B cell (primary cell): ENCODE measurements around the gene FIZ1. TPM values are rescaled to one million over a fixed set of nuclear protein-coding genes. Genes with fewer than 3 reads are reported as not detected.

Source experiments
- ATAC-seq: fragments of 200-7000 bp; cut with Tn5 transposase; one replicate; pipeline ENCODE4 v1.10.0; 2021; ENCODE audit warnings: low read depth, mild to moderate bottlenecking, moderate number of reproducible peaks, moderate library complexity
- CTCF ChIA-PET: fragments of 350-600 bp; sonication (Branson Sonifier 250); formaldehyde crosslinking; loops from one replicate; lab custom pipeline; 2021; ENCODE audit warnings: antibody characterized with exemption, inconsistent platforms; lab: Charles Lee
- POLR2A ChIA-PET: fragments of 350-600 bp; sonication (Branson Sonifier 250); formaldehyde crosslinking; loops from one replicate; lab custom pipeline; 2021; ENCODE audit warnings: antibody characterized with exemption; lab: Charles Lee
- DNase-seq: peaks from one replicate; pipeline ENCODE4 v3.0.0; 2013
- H2AFZ ChIP-seq: 2 replicates; pipeline ENCODE4 v1.6.1; 2012; ENCODE audit warnings: mild to moderate bottlenecking, low read depth, low read length; ENCODE audit not compliant: insufficient read depth, poor library complexity, severe bottlenecking
- H3K27ac ChIP-seq, 2 donors: 1 replicate in 1 of 2; 2 replicates in 1 of 2; pipeline ENCODE4 v1.5.1; 2012 to 2013; ENCODE audit warnings: low read length in 2 of 2, mild to moderate bottlenecking in 2 of 2, moderate library complexity in 1 of 2
- H3K27me3 ChIP-seq, 4 experiments: fragments of 200-600 bp in 1 of 4; sonication (generic) in 1 of 4; replicated peaks in 1 of 4; 1 replicate in 2 of 4; 2 replicates in 2 of 4; pipeline versions ENCODE4 v1.6.1 to v1.7.0; 2013 to 2016; ENCODE audit warnings: low read length in 3 of 4, mild to moderate bottlenecking in 2 of 4, mixed read lengths in 1 of 4, moderate library complexity in 1 of 4; ENCODE audit not compliant: insufficient read depth in 4 of 4, control insufficient read depth in 3 of 4; ENCODE audit errors: control extremely low read depth in 1 of 4
- H3K36me3 ChIP-seq, 2 experiments: replicated peaks in 1 of 2; 1 replicate in 1 of 2; 2 replicates in 1 of 2; pipeline versions ENCODE4 v1.6.1 to v1.7.1; 2013; ENCODE audit warnings: low read length in 1 of 2; ENCODE audit not compliant: insufficient read depth in 2 of 2, control insufficient read depth in 1 of 2; ENCODE audit errors: control extremely low read depth in 1 of 2, extremely low read depth in 1 of 2
- H3K4me1 ChIP-seq, 2 donors: fragments of 200-600 bp in 1 of 2; sonication (generic) in 1 of 2; 1 replicate in 1 of 2; 2 replicates in 1 of 2; pipeline versions ENCODE4 v1.5.1 to v1.6.1; 2013 to 2017; ENCODE audit warnings: low read length in 2 of 2; ENCODE audit not compliant: control insufficient read depth in 2 of 2, insufficient read depth in 2 of 2
- H3K4me2 ChIP-seq: replicated peaks from 2 replicates; pipeline ENCODE3; 2012; ENCODE audit warnings: mild to moderate bottlenecking, low read depth, low read length; ENCODE audit not compliant: poor library complexity, severe bottlenecking
- H3K4me3 ChIP-seq, 5 experiments: fragments of 200-600 bp in 1 of 5; sonication (generic) in 1 of 5; 1 replicate in 3 of 5; 2 replicates in 2 of 5; pipeline versions ENCODE4 v1.5.1 to v1.7.0; 2011 to 2016; ENCODE audit warnings: low read length in 4 of 5, mild to moderate bottlenecking in 4 of 5, low read depth in 2 of 5, control low read depth in 1 of 5, moderate library complexity in 1 of 5; ENCODE audit not compliant: insufficient read depth in 1 of 5; ENCODE audit errors: control extremely low read depth in 1 of 5, extremely low read depth in 1 of 5
- H3K79me2 ChIP-seq: fragments of 200-600 bp; sonication (generic); one replicate; pipeline ENCODE4 v1.6.0; 2016; ENCODE audit warnings: low read length; ENCODE audit not compliant: control insufficient read depth, insufficient read depth
- H3K9ac ChIP-seq: fragments of 200-600 bp; sonication (generic); 2 replicates; pipeline ENCODE4 v1.6.1; 2017; ENCODE audit warnings: mild to moderate bottlenecking, low read length, moderate library complexity
- H3K9me3 ChIP-seq, 3 donors: one replicate each; pipeline versions ENCODE4 v1.6.1 to v1.7.1; 2013; ENCODE audit warnings: low read length in 2 of 3; ENCODE audit not compliant: control insufficient read depth in 2 of 3, insufficient read depth in 1 of 3; ENCODE audit errors: control extremely low read depth in 1 of 3
- H4K20me1 ChIP-seq: 2 replicates; pipeline ENCODE4 v1.6.0; 2012; ENCODE audit warnings: mild to moderate bottlenecking, low read length; ENCODE audit not compliant: insufficient read depth, control insufficient read depth, poor library complexity, severe bottlenecking
- H3K27ac Mint-ChIP-seq: one replicate; pipeline ENCODE4 v1.8.0; 2021; ENCODE audit warnings: mixed read lengths
- H3K27me3 Mint-ChIP-seq: one replicate; pipeline ENCODE4 v1.8.0; 2021; ENCODE audit warnings: mixed read lengths
- H3K4me1 Mint-ChIP-seq: one replicate; pipeline ENCODE4 v1.8.0; 2021; ENCODE audit warnings: mixed read lengths
- H3K4me3 Mint-ChIP-seq: one replicate; pipeline ENCODE4 v1.8.0; 2021; ENCODE audit warnings: mixed read lengths
- H3K9me3 Mint-ChIP-seq: one replicate; pipeline ENCODE4 v1.8.0; 2022; ENCODE audit warnings: mixed read lengths; ENCODE audit not compliant: insufficient read depth
- EZH2 ChIP-seq: IDR thresholded peaks from 2 replicates; pipeline ENCODE4 v1.6.1; 2012; ENCODE audit warnings: borderline replicate concordance, low read depth, mild to moderate bottlenecking, moderate library complexity, low read length; ENCODE audit not compliant: insufficient read depth, poor library complexity, severe bottlenecking
- WGBS: methylation state at CpG from one replicate; pipeline ENCODE4 v1.1.5; 2013; ENCODE audit warnings: missing lambda C conversion rate; ENCODE audit not compliant: insufficient coverage; 5-methylcytosine and 5-hydroxymethylcytosine counted together
- intact Hi-C: fragments of 100-400 bp; cut with micrococcal nuclease; formaldehyde crosslinking; loops from one replicate; pipeline ENCODE4 v1.10.0; 2022
- polyA plus RNA-seq: library from polyadenylated mRNA; depleted of rRNA; stranded (reverse); fragments of >200 nt; gene quantifications from 2 replicates; pipeline ENCODE4 v1.2.3, GENCODE V29; 2012
- total RNA-seq, 2 donors: library from RNA; stranded (reverse); fragments of 120-200 nt in 1 of 2; gene quantifications; 1 replicate in 1 of 2; 2 replicates in 1 of 2; pipeline versions ENCODE4 v1.2.3 to v1.2.4, GENCODE V29; 2013 to 2022
- TF ChIP-seq, protein P1 (sequence below): fragments of 200-600 bp; IDR thresholded peaks from one replicate; pipeline ENCODE4 v1.8.0; 2022; ENCODE audit warnings: antibody characterized with exemption, mild to moderate bottlenecking

The FIZ1 gene
- total and polyA plus RNA-seq, 2 donors (not counting 1 experiment from before 2014, with no cell fraction given) = 8.0 to 26.4 TPM

- H3K27me3 ChIP-seq = peaks cover 0 to under 1% (median 0%) of the 10 kb centered on the region in 4 experiments
- H3K9ac ChIP-seq = no peak overlapping the region
- H3K4me3 ChIP-seq = no peak overlapping the region
- H3K79me2 ChIP-seq = no peaks in the 10 kb centered on the region
- Mint-ChIP-seq H3K9me3 (no peaks in the 10 kb centered on the region), H3K27ac (no peak overlapping the region), H3K27me3 (peaks cover 37% of the 10 kb centered on the region), H3K4me1 (peaks cover 2% of the 10 kb centered on the region), H3K4me3 (no peak overlapping the region)
- TF ChIP-seq, protein P1, sequence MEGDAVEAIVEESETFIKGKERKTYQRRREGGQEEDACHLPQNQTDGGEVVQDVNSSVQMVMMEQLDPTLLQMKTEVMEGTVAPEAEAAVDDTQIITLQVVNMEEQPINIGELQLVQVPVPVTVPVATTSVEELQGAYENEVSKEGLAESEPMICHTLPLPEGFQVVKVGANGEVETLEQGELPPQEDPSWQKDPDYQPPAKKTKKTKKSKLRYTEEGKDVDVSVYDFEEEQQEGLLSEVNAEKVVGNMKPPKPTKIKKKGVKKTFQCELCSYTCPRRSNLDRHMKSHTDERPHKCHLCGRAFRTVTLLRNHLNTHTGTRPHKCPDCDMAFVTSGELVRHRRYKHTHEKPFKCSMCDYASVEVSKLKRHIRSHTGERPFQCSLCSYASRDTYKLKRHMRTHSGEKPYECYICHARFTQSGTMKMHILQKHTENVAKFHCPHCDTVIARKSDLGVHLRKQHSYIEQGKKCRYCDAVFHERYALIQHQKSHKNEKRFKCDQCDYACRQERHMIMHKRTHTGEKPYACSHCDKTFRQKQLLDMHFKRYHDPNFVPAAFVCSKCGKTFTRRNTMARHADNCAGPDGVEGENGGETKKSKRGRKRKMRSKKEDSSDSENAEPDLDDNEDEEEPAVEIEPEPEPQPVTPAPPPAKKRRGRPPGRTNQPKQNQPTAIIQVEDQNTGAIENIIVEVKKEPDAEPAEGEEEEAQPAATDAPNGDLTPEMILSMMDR = no peak
- no peak for TF ChIP-seq EZH2
- 91% methylated on average over 13 of the region's 13 CpGs for WGBS
- no peak overlapping the region for H3K27ac ChIP-seq
- intact Hi-C loops = no loop called here
- H3K4me2 ChIP-seq = no peak overlapping the region
- POLR2A ChIA-PET = no interaction called here
- H2AFZ ChIP-seq = no peak overlapping the region
- no peaks in the 10 kb centered on the region for H3K9me3 ChIP-seq
- DNase-seq (no peak), ATAC-seq (no peak)
- H4K20me1 ChIP-seq = no peaks in the 10 kb centered on the region
- no peaks in the 10 kb centered on the region for H3K4me1 ChIP-seq
- H3K36me3 ChIP-seq = no peaks in the 10 kb centered on the region
- CTCF ChIA-PET = no interaction called here
Measured at GRCh38 chr19:55552620-55553019, 46.7 kb downstream of the FIZ1 start.

- no peak for ATAC-seq
- H3K9me3 ChIP-seq = no peaks in the 10 kb centered on the region
- H3K36me3 ChIP-seq = no peaks in the 10 kb centered on the region
- H3K9me3 Mint-ChIP-seq = no peaks in the 10 kb centered on the region
- H3K27me3 Mint-ChIP-seq = peaks cover 41% of the 10 kb centered on the region
- WGBS = 88% methylated on average over 1 of the region's 5 CpGs
- H3K4me1 Mint-ChIP-seq = peaks cover 2% of the 10 kb centered on the region
- H2AFZ ChIP-seq = no peak overlapping the region
- DNase-seq = no peak
- H3K4me2 ChIP-seq = no peak overlapping the region
- no peaks in the 10 kb centered on the region for H3K79me2 ChIP-seq
- H3K4me3 Mint-ChIP-seq = no peak overlapping the region
- no peak overlapping the region for H3K9ac ChIP-seq
- ChIA-PET CTCF (no interaction called here), POLR2A (no interaction called here)
- H3K4me1 ChIP-seq = no peaks in the 10 kb centered on the region
- H3K27ac Mint-ChIP-seq = no peak overlapping the region
- intact Hi-C loops = no loop called here
- H3K27ac ChIP-seq = no peak overlapping the region
- peaks cover 0 to 5% (median 2%) of the 10 kb centered on the region in 4 experiments for H3K27me3 ChIP-seq
- H3K4me3 ChIP-seq = no peak overlapping the region
- no peaks in the 10 kb centered on the region for H4K20me1 ChIP-seq
- no peak for TF ChIP-seq EZH2
- TF ChIP-seq, protein P1 = no peak
Measured at GRCh38 chr19:55552206-55552605, 47.1 kb downstream of the FIZ1 start.
